GM21423 (cell line): ENCODE results near the gene SLFNL1.

ENCODE experiments used
- ATAC-seq: cut with Tn5 transposase; IDR thresholded peaks from one replicate; pipeline ENCODE4 v1.9.1; 2021; ENCODE audit warnings: mild to moderate bottlenecking, moderate library complexity; ENCODE audit not compliant: unreplicated experiment

The SLFNL1 gene

DNA sequence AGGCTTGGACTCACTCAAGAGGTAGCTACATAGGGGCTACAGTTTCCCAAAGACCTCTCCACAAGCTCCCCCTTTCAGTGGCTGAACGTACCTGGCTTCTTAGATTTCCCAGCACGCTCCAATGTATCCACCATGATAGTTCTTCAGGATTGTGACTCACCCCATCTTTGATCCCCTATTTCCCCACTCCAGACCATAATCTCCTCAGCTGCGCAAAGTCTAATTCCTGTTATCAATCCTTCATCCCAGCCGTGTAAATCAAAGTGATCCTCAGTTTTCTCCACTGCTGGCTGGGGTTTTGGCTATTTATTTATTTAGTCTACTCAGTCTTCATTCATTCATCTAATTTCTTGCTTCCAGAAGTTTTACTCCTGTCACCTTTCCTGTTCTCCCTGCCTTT is 55.1 kb downstream of the SLFNL1 start:
- ATAC-seq, result no peak
